Fibroblast of lung (primary cell): ENCODE measurements around the gene SART3.

ENCODE experiments used
- CTCF ChIP-seq, 2 donors: IDR thresholded peaks in 1 of 2; conservative IDR thresholded peaks in 1 of 2; 1 replicate in 1 of 2; 2 replicates in 1 of 2; pipeline ENCODE4 v1.5.1; 2011 to 2012; ENCODE audit warnings: low read length in 2 of 2, control low read depth in 1 of 2, inconsistent platforms in 1 of 2, low read depth in 1 of 2, mild to moderate bottlenecking in 1 of 2
- EZH2 ChIP-seq: IDR thresholded peaks from 2 replicates; pipeline ENCODE4 v1.5.1; 2012; ENCODE audit warnings: low read length, control low read depth, mild to moderate bottlenecking; ENCODE audit errors: missing control alignments

GRCh38 chr12:108576660-108577234 is 15.8 kb upstream of the SART3 start:
- no peak for TF ChIP-seq CTCF (conservative IDR thresholded peaks at IDR 0.05 in 1 of 2, IDR thresholded peaks at IDR 0.05 in 1 of 2; ENCODE audit: low read depth in 1 of 2, low read length in 2 of 2)
- no peak for TF ChIP-seq EZH2
